ENCODE results near the gene PPP1R16B.
A peak's percentile ranks its signal among the peaks of the same experiment; 100 is the strongest.

Gene PPP1R16B

GRCh38 chr20:38872036-38872435, 66.5 kb downstream of the PPP1R16B start:
- Histone ChIP-seq H4K20me1 (ENCODE audit: insufficient read depth, low read length) (no peaks in the 10 kb centered on the region), H3K4me2 (ENCODE audit: low read length) (peak overlapping the region; percentile 83), H2AFZ (ENCODE audit: low read length) (no peak overlapping the region), H3K36me3 (ENCODE audit: insufficient read depth, low read length) (peaks cover 5% of the 10 kb centered on the region; the same call in 1 of the 2 replicates), H3F3A (ENCODE audit: insufficient read depth, low read length) (peaks cover 21% of the 10 kb centered on the region), H3K9me3 (ENCODE audit: low read length) (no peaks in the 10 kb centered on the region), H3K79me2 (ENCODE audit: insufficient read depth, low read length) (0 out of 2 replicates have a peak, but pooled peaks cover 7% of the 10 kb centered on the region), H3K4me3 (ENCODE audit: low read depth, low read length, poor library complexity, severe bottlenecking) (peak overlapping the region; percentile 42), H3K4me1 (ENCODE audit: insufficient read depth, low read length, severe bottlenecking) (peaks cover 82% of the 10 kb centered on the region), H3K27me3 (ENCODE audit: insufficient read depth, low read length) (no peaks in the 10 kb centered on the region), H3K9ac (ENCODE audit: low read length) (peak overlapping the region; percentile 73), H3K27ac (ENCODE audit: low read depth, low read length, poor library complexity, severe bottlenecking) (peak overlapping the region; percentile 100), H3K9me2 (ENCODE audit: low read depth, low read length) (no peaks in the 10 kb centered on the region)
- TF ChIP-seq, protein P1, sequence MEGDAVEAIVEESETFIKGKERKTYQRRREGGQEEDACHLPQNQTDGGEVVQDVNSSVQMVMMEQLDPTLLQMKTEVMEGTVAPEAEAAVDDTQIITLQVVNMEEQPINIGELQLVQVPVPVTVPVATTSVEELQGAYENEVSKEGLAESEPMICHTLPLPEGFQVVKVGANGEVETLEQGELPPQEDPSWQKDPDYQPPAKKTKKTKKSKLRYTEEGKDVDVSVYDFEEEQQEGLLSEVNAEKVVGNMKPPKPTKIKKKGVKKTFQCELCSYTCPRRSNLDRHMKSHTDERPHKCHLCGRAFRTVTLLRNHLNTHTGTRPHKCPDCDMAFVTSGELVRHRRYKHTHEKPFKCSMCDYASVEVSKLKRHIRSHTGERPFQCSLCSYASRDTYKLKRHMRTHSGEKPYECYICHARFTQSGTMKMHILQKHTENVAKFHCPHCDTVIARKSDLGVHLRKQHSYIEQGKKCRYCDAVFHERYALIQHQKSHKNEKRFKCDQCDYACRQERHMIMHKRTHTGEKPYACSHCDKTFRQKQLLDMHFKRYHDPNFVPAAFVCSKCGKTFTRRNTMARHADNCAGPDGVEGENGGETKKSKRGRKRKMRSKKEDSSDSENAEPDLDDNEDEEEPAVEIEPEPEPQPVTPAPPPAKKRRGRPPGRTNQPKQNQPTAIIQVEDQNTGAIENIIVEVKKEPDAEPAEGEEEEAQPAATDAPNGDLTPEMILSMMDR (IDR thresholded peaks at IDR 0.05; ENCODE audit: low read length), result no peak
- no peak for TF ChIP-seq EZH2 (IDR thresholded peaks at IDR 0.05; ENCODE audit: borderline replicate concordance, low read length)

DNA sequence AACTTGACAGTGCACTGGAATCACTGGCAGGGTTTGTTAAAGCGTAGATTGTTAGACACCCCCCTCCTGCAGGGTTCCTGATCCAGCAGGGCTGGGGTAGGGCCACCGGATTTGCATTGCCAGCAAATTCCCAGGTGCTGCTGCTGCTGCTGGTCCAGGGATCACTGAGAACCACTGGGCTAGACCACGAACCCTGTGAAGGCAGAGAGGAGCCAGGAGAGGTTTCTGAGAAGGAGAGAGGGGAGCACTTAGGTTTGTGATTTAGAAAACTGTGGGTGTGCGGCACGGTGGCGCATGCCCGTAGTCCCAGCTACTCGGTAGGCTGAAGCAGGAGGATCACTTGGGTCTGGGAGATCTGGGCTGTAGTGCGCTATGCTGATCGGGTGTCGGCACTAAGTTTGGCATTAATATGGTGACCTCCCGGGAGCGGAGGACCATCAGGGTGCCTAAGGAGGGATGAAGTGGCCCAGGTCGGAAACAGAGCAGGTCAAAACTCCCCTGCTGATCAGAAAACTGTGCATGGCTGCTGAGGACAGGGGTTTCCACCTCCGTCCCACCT, 67.1 kb downstream of the PPP1R16B start:
- H3K36me3 ChIP-seq (ENCODE audit: insufficient read depth, low read length), result peaks cover 5% of the 10 kb centered on the region; the same call in 1 of the 2 replicates
- H4K20me1 ChIP-seq (ENCODE audit: insufficient read depth, low read length), result no peaks in the 10 kb centered on the region
- no peak overlapping the region for H2AFZ ChIP-seq (ENCODE audit: low read length)
- peaks cover 85% of the 10 kb centered on the region for H3K4me1 ChIP-seq (ENCODE audit: insufficient read depth, low read length, severe bottlenecking)
- peak overlapping the region; percentile 73 for H3K9ac ChIP-seq (ENCODE audit: low read length)
- no peaks in the 10 kb centered on the region for H3K9me2 ChIP-seq (ENCODE audit: low read depth, low read length)
- H3K27me3 ChIP-seq (ENCODE audit: insufficient read depth, low read length), result no peaks in the 10 kb centered on the region
- peak overlapping the region; percentile 42 for H3K4me3 ChIP-seq (ENCODE audit: low read depth, low read length, poor library complexity, severe bottlenecking)
- H3F3A ChIP-seq (ENCODE audit: insufficient read depth, low read length), result peaks cover 21% of the 10 kb centered on the region
- TF ChIP-seq, protein P1 (IDR thresholded peaks at IDR 0.05; ENCODE audit: low read length), result no peak
- TF ChIP-seq EZH2 (IDR thresholded peaks at IDR 0.05; ENCODE audit: borderline replicate concordance, low read length), result no peak
- H3K27ac ChIP-seq (ENCODE audit: low read depth, low read length, poor library complexity, severe bottlenecking), result peak overlapping the region; percentile 100
- no peaks in the 10 kb centered on the region for H3K9me3 ChIP-seq (ENCODE audit: low read length)
- peak overlapping the region; percentile 83 for H3K4me2 ChIP-seq (ENCODE audit: low read length)
- H3K79me2 ChIP-seq (ENCODE audit: insufficient read depth, low read length), result peaks cover 9% of the 10 kb centered on the region; the same call in 1 of the 2 replicates

- no peaks in the 10 kb centered on the region for H3K9me2 ChIP-seq (ENCODE audit: low read depth, low read length)
- peak overlapping the region; percentile 100 for H3K27ac ChIP-seq (ENCODE audit: low read depth, low read length, poor library complexity, severe bottlenecking)
- no peaks in the 10 kb centered on the region for H4K20me1 ChIP-seq (ENCODE audit: insufficient read depth, low read length)
- H3K27me3 ChIP-seq (ENCODE audit: insufficient read depth, low read length), result no peaks in the 10 kb centered on the region
- peak overlapping the region; percentile 83 for H3K4me2 ChIP-seq (ENCODE audit: low read length)
- TF ChIP-seq, protein P1 (IDR thresholded peaks at IDR 0.05; ENCODE audit: low read length), result no peak
- TF ChIP-seq EZH2 (IDR thresholded peaks at IDR 0.05; ENCODE audit: borderline replicate concordance, low read length), result no peak
- peak overlapping the region; percentile 42 for H3K4me3 ChIP-seq (ENCODE audit: low read depth, low read length, poor library complexity, severe bottlenecking)
- peaks cover 87% of the 10 kb centered on the region for H3K4me1 ChIP-seq (ENCODE audit: insufficient read depth, low read length, severe bottlenecking)
- no peaks in the 10 kb centered on the region for H3K9me3 ChIP-seq (ENCODE audit: low read length)
- H3K9ac ChIP-seq (ENCODE audit: low read length), result peak overlapping the region; percentile 73
- H3F3A ChIP-seq (ENCODE audit: insufficient read depth, low read length), result peaks cover 21% of the 10 kb centered on the region
- peaks cover 5% of the 10 kb centered on the region; the same call in 1 of the 2 replicates for H3K36me3 ChIP-seq (ENCODE audit: insufficient read depth, low read length)
- no peak overlapping the region for H2AFZ ChIP-seq (ENCODE audit: low read length)
- peaks cover 15% of the 10 kb centered on the region; the same call in 1 of the 2 replicates for H3K79me2 ChIP-seq (ENCODE audit: insufficient read depth, low read length)
These were observed 67.6 kb downstream of the PPP1R16B start for GRCh38 chr20:38873050-38873581.

Measured in OCI-LY1 (cell line).